GM21381 (cell line): Measurements from ENCODE around the gene CACNA1F.
A peak's percentile ranks its signal among the peaks of the same experiment; 100 is the strongest.

Experiments
- ATAC-seq: cut with Tn5 transposase; IDR thresholded peaks from one replicate; pipeline ENCODE4 v1.9.1; 2021; ENCODE audit warnings: mild to moderate bottlenecking, moderate library complexity; ENCODE audit not compliant: unreplicated experiment

The CACNA1F gene

DNA sequence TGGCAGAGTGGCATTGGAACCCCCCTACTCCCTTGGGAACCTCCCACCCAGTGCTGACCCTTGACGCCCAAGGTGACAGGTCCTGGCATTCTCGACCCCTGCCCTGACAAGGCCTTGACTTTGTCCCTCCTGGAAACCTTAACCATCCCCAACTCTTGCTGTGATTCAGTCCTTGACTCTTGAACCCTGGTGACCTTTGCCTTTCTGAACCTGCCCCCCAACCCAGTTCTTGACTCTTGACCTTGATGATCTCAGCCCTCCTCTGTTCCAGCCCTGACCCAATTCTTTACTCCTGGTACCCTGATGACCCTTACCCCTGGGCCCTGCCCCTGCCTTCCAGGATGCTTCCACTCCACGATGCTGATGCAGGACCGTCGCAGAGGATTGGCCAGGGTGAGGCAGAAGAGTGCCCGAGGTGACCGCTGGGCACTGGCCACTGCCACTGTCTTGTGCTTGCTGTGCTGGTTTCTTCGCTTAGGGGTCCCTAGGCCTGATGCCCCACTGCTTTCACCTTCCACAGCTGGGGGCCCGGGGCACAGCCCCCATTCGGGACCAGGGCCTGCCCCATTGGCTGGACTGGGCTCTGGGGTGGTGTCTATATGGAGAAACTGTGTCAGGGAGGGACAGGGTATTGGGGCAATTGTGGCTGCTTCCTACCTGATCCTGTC, 1.7 kb downstream of the CACNA1F start:
- no peak for ATAC-seq

DNA sequence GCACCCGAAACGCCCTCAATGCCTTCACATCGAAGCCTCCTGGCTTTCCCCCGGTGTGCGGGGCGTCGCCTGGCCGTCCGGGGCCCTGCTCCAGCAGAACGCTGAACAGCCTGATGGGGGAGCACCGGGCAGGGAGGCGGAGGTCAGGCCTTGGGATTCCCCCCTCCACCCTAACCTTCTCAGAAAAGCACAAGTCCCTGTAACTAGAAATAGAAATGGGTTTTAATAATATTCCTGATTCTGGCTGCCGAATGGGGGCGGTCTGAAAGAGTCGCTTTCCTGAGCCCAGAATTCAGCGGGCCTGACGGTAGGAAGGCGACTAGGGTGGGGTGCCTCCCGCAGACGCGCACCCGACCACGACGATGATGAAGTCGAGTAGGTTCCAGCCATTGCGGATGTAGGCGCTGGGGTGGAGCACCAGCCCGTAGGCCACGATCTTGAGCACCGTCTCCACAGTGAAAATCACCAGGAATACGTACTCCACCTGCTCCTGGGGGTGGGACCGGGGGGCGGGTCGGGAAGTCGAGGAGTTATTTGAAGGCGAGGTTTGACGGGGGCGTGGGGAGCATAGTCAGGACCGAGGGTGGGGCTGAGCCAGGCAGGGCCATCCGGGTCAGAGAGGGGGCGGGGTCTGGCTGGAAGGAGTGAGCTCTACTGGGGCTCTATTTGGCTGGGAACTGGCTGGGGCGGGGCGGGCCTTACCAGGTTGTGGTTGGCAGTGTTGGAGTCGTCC, 2.5 kb downstream of the CACNA1F start:
- peak; percentile 67 for ATAC-seq

DNA sequence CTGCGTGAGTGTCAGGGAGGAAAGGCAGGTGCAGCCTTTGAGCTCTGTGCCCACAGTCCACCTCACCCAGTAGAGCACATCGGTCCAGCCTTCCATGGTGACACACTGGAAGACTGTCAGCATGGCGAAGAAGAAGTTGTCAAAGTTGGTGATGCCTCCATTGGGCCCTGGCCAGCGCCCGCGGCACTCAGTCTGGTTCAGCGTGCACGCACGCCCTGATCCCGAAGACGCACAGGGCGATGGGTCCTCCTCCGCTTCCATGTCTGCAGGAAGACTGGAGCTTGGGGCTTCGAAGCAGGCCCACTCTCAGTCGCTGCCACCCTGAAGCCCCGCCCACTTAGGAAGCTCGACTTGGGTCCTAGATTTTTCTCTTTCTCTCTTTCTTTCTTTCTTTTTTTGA, 5.0 kb downstream of the CACNA1F start:
- ATAC-seq = no peak

DNA sequence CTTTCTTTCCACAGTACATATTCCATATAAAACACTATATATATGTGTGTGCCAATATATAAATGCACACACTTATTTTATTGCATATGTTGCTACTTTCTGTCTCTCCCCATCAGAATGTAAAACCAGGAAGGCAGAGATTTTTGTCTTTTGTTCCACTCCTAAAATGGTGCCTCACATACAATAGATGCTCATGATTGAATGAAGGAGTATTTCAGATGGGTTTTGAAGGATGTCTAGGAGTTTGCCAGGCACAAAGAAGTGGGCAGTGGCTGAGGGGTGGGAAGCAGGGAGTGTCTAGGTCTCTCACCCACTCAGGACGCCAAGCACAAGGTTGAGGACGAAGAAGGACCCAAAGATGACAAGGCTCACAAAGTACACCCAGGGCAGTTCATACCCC, 5.4 kb downstream of the CACNA1F start:
- no peak for ATAC-seq

DNA sequence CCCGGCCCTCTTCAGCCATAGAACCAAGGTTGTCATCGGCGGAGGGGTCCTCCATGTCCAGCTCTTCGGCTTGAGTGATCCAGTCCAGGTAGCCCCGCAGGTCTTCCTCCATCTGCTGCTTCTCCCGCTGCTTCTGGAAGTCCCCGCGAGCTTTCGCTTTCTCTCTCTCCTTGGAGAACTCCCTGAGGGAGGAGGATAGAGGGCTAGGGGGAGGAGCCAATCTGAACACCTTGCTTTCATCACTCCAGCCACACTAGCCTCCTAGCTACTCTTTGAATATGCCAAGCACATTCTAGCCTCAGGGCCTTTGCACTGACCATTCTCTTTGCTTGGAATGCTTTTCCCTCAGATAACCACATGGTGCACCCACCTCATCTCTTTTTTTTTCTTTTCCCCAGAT, 6.2 kb downstream of the CACNA1F start:
- no peak for ATAC-seq

DNA sequence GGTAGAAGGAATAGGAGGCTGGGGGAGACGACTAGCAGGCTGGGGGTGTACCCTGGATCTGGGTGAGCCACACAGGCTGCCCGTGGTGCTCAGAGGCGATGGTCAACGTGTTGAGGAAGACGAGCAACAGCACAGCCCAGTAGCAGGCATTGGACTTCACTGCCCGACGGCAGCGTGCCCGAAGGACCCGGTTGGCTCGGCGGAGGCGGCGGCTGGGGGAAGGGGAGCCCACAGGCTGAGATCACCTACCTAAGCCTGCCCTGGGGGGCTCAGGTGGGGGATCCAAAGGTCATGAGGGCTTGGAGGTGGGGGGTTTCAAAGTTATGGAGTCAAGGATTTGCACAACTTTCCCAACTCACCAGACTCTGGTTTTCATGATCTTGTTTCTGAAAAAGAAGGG, 7.3 kb downstream of the CACNA1F start:
- ATAC-seq = no peak

DNA sequence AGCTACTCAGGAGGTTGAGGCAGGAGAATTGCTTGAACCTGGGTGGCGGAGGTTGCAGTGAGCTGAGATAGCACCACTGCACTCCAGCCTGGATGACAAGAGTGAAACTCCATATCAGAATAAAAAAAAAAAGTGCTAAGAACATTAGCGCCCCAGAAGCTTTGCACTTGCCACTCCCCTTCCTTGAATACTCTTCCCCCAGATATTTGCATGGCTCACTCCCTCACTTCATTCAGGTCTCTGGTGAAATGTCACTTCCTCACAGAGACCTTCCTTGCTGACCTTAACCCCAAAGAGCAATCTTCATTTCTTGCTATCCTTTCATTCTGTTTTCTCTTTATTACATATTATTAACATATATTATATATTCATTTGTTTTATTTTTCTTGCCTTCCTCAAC, 11.3 kb downstream of the CACNA1F start:
- ATAC-seq = no peak

DNA sequence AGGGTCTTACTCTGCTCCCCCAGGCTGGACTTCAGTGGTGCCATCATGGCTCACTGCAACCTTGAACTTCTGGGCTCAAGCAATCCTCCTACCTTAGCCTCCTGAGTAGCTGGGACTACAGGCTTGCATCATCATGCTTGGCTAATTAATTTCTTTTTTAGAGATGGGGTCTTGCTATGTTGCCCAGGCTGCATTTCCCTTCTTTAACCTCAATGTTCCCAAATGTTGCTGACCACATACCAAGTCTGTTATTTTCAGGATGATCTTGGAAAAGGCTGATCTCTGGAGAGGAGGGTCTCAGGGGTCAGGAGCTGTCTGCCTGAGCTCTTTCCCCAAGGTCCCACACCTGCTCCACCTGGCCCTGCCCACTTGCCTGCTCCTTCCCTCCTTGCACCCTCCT, 13.0 kb downstream of the CACNA1F start:
- no peak for ATAC-seq

DNA sequence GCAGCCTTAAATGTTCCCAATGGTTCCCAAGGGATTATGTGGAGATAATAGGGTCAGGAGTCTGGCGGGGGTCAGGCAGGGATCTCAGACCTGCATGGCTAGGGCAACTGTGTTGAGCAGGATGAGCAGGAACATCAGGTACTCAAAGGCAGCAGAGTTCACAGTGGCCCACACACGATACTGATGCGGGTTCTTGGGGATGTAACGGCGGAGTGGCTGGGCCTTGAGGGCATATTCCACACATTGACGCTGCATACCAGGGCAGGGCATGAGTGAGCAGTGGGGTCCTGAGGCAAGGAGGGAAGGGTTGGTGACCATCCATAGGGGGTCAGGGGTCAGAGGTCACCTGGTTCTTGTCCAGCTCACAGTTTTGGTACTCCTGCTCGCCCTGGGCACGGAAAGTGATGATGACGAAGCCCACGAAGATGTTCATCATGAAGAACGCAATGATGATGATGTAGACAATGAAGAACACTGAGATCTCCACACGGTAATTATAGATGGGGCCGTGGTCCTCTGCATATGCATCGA, 18.1 kb downstream of the CACNA1F start:
- ATAC-seq = no peak

DNA sequence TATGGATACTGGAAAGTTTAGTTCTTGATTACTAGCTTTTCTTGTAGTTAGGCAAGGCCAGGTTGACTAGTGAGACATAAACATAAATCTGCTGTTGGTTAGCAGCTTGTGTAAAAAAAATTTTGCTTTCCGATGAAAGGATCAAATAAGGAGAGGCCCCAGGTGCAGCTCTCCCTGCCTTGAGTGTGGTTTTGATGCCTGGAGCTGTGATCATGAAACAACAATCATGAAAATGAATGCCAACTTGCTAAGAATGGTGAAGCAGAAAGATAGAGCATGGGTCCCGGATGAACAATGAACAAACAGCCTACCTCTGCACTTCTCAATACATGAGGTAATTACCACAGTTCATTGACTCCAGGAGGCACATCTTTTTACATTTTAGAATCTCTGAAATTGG, 18.7 kb downstream of the CACNA1F start:
- no peak for ATAC-seq

DNA sequence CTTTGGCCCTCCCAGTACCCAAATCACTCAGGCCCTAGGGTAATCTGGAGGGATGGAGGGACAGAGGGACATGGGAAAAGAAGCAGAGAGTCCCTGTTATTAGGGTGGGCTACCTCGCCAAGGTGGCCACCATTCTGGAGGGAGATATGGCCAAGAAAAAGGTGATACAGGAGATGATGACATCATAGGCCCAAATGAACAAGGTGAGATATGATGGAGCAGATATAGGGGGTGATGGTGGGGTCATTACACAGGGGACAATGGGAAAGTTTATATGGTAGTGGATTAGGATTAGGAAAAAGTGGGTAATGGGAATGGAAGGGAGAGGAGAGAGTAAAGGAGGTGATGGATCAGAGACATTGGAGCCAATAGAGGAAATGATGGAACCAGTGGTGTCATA, 20.3 kb downstream of the CACNA1F start:
- ATAC-seq = no peak

DNA sequence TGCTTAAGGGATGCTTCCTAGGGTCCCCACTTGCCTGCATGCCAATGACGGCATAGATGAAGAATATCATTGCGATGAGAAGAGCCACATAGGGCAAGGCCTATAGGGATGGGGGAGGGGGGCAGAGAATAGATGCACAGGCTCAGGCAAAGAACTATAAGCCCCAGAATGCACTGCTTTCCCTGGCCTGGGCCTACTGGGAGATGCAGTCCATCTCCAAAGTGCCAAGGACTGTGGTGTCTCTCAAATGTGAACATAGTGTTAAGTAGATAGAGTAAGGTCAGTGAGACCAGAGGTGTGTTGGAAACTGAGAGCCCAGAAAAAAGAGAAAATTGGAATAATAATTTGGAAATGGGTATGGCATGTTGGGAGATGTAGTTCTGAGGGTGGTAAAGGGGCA, 20.9 kb downstream of the CACNA1F start:
- ATAC-seq = no peak

DNA sequence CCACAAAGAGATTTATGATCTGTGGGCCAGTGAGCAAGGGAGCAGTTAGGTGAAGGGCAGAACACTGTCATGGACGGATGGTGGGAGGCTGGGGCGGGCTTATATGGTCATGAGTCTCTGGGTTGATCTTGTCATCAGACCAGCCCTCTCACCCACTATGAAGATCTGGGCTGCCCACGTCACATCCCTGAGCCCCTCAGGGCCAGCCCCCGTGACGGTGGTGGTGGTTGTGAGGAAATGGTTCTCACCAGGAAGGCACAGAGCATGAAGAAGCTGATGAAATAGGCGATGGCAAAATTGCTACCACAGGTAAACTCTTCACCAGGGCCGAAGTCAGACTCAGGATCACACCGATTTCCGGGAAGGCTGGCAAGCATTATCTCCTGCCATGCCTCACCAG, 22.1 kb downstream of the CACNA1F start:
- ATAC-seq = no peak

DNA sequence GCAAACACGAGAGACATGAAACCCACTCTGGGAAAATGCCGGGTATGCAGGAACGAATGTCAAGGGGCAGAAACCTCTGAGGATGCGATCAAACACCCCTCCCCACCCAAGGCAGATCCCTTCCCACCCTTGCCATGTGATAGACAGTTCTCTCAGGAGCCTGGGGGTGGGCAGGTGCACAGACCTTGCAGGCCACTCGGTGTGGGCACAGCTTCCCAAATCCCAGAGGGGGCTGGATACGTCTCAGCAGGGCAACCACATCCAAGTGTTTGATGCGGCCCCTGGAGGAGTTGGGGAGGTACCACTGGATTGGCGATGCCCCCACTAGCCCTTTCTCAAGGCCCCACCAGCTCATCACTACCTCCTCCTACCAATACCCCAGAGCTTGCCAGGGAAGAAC, 22.7 kb downstream of the CACNA1F start:
- no peak for ATAC-seq

DNA sequence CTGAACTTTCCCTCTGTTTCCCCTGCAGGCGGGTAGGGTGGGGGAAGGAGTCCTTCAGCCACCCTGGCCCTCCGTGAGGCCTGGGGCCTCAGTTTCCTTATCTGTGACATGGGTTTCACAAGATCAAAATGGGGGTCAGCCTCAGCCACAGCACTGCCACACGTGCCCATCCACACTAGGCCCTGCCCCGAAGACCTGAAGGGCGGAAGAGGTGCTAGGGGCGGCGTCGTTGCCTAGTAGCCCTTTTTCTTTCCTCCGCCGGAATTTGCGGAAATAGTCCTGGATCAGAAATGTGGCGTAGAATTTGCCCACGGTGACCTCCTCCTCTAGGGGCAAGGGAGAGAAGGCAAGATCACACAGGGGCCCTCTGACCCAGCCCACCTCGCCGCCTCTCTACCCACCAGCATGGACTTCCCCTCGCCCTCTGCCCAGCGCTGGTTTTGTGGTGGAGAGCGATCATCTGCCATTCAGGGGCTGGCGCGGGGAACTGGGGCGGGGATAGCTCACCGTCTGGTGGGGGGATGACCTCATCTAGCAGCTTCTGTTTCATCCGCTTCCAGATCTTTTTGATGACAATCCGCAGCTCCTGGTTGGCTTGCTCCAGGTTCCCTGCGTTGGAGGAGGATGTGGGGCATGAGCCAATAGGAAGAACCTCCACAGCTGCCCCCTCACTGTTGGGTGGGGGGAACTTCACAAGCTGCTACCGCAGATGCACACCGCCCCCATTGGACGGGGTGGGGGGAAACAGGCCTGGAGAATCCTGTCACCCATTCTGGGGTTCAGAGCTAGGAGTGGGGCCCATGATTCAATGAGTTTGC, 23.5 kb downstream of the CACNA1F start:
- ATAC-seq = no peak

DNA sequence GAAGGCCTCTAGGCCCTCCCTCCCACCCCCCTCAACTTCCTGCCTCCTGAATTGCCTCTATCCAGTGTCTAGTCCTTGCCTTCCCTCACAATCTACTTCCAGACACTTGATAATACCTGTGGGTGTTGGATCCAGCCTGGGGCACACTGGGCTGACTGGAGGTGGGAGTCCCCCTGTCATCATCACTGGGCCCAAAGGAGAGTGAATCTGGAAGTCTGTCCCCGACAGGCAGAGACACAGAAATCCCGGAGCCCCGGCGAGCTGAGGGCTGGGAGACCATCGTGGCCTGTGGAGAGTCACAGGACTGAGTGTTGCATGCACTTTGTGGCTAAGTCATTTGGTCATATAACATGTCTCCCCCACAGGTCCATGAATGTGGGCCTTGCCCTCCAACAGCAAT, 24.7 kb downstream of the CACNA1F start:
- ATAC-seq = no peak

DNA sequence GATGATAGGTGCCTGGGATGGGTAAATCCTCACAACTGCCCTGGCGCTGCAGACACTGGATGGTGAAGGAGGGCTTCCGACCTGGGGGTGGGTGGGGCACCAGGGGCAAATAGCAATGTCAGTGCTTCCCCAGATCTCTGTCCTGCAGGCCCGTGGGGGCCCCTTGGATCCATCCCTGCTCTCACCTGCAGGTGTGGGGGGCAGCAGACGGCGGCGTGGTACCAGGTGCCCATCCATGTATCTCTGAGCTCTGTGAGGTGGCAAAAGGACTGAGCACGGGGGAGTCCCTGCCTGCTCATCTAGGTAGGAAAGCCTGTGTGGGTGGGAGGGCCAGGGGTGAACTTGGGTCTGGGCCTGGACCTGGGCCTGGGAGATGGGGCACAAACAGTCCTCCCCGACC, 26.6 kb downstream of the CACNA1F start:
- ATAC-seq = no peak

DNA sequence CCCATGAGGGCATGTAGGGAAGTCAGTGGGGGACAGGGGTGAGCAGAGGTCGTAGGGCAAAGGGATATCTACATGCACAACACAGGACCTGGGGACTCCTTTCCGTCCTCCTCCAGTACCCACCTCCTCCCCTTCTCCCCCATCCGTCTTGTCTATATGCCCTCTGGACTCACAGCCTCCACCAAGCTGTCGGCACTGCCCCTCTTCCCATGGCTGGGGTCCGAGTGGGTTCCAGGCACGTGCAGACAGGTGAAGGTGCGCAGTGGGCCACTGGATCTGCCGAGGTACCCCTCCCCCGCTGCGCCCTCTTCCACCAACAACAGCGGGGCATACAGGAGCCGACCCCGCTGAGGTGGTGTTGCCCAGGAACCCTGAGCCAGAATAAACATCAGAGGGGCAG, 27.7 kb downstream of the CACNA1F start:
- ATAC-seq = no peak

DNA sequence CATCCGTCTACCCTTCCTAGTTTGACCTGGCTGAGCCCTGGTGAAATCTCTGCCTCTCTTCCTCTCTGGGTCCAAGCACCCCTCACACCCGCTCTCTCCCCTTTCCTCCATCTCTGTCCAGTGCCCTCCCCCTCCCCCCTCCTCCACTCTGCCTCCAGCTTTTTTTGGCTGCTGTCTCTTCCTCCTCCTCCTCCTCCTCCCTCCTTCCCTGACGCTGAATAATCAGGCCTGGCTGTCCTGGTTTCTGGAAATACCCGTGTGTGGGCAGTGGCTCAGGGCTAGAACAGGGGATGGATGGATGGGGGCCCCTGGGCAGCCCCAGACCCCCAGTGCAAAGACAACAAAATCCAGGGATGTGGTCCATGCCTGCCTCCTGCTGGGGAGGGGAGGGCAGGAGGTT, 28.4 kb downstream of the CACNA1F start:
- ATAC-seq = no peak

DNA sequence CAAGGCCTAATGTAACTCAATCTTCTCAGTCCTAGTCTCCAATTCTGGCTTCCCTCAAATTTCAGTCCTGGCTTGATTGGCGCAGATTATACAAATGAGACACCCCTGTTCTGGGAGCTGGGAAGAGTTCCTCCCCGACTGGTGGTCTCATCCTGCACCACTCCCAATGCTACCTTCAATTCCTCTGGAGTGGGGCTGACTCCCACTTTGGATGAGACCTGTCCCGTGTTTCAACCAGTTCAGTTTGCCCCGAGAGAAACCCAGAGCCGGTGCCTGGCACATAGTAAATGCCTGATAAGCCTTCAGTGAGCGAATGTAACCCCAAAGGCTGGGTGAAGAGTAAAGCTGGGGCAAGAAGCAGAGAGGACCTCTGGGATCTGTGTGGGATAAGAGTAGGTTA, 29.1 kb downstream of the CACNA1F start:
- ATAC-seq = no peak

DNA sequence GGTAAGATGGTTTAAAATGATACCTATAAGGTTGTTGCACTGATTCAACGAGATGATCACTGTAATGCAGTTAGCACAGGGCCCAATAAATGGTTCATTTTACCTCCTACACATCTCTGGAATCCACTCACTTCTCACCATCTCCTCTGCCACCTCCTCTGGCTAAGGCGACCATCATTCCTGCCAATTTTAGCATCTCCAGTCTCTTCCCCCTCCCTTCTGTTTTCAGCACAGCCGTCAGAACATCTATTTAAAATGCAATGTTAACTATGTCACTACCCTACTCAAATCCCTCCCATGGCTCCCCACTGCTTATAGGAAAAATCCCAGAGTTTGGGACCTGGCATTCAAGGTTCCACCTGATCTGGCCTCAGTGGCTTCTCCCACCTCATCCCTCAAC, 29.6 kb downstream of the CACNA1F start:
- ATAC-seq = no peak

DNA sequence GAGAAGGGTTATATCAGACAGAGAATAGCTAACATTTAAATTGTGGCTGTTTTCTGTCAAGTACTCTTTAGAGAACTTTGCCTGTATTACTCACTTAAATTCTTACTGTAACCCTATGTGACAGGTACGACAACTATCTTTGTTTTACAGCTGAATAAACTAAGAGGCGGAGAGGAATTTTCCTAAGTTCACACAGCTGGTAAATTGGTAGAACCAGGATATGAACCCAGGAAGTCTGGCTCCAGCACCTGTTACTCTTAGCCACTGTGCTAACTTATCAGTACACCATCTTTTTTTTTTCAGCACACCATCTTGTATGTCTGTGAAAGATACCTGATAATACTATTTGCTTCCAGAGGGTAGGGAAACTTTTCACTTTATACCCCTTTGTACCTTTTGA, 31.1 kb downstream of the CACNA1F start:
- ATAC-seq = no peak
